Hippocampal formation (tissue), 2 donors: Measurements from ENCODE around the gene TCF25.
A peak's percentile ranks its signal among the peaks of the same experiment; 100 is the strongest.
"Not testable (repeated sequence)": the region's sequence is repeated elsewhere in the genome, so short reads cannot be mapped to it uniquely, and the experiment has no call there.

Experiments
- DNase-seq, 2 donors: peaks; one replicate each; lab custom pipeline; 2025; lab: John Stamatoyannopoulos, UW

TCF25 gene

GRCh38 chr16:89919535-89920406 is 46.4 kb downstream of the TCF25 start:
- DNase-seq: no peak

GRCh38 chr16:89920723-89921122 is 47.3 kb downstream of the TCF25 start:
- DNase-seq: no peak

GRCh38 chr16:89921131-89921701 is 47.8 kb downstream of the TCF25 start:
- DNase-seq: no peak

GRCh38 chr16:89921702-89922476 is 48.5 kb downstream of the TCF25 start:
- no peak for DNase-seq

GRCh38 chr16:89922477-89922883 is 49.1 kb downstream of the TCF25 start:
- no peak for DNase-seq

GRCh38 chr16:89922884-89923639 is 49.7 kb downstream of the TCF25 start, which contains the start of gene TUBB3:
Gene TUBB3, plus strand, starts transcription at chr16:89923342. Its CDS starts 60 bp downstream, at chr16:89923402.
- peak; percentile 24 to 53 for DNase-seq

- no peak for DNase-seq
Observed at GRCh38 chr16:89923640-89924296, 50.4 kb downstream of the TCF25 start.

GRCh38 chr16:89924297-89924924 is 51.0 kb downstream of the TCF25 start:
- no peak for DNase-seq

- DNase-seq: no peak
Observed at GRCh38 chr16:89924925-89925307, 51.5 kb downstream of the TCF25 start.

- DNase-seq: no peak
Observed at GRCh38 chr16:89925596-89926079, 52.2 kb downstream of the TCF25 start.

- DNase-seq: no peak
Observed at GRCh38 chr16:89931305-89931896, 58.0 kb downstream of the TCF25 start.

GRCh38 chr16:89931964-89932363 is 58.6 kb downstream of the TCF25 start:
- no peak for DNase-seq

- DNase-seq: not testable (repeated sequence)
Observed at GRCh38 chr16:89934019-89934418, 60.6 kb downstream of the TCF25 start.

GRCh38 chr16:89934611-89935553 is 61.5 kb downstream of the TCF25 start:
- no peak for DNase-seq

GRCh38 chr16:89935620-89936019 is 62.2 kb downstream of the TCF25 start:
- DNase-seq: not testable (repeated sequence)

GRCh38 chr16:89936034-89936433 is 62.6 kb downstream of the TCF25 start:
- no peak for DNase-seq

GRCh38 chr16:89936508-89936907 is 63.1 kb downstream of the TCF25 start:
- DNase-seq: no peak

- no peak for DNase-seq
Observed at GRCh38 chr16:89936981-89937380, 63.6 kb downstream of the TCF25 start.
